Liver (tissue), 9 donors: ENCODE data around the gene CARMIL1. TPM values are rescaled to one million over a fixed set of nuclear protein-coding genes. Genes with fewer than 3 reads are reported as not detected.

Experiments used
- DNase-seq: peaks from one replicate; pipeline ENCODE4 v3.0.0-alpha.2; 2017; ENCODE audit warnings: low spot score
- H3K27ac ChIP-seq, 2 donors: one replicate each; pipeline ENCODE4 v1.7.0; 2013; ENCODE audit warnings: inconsistent platforms in 2 of 2, low read length in 2 of 2, control low read depth in 1 of 2, low read depth in 1 of 2, mild to moderate bottlenecking in 1 of 2
- H3K27me3 ChIP-seq, 4 donors: one replicate each; pipeline versions ENCODE4 v1.6.1 to v1.7.0; 2013; ENCODE audit warnings: low read length in 3 of 4, inconsistent platforms in 1 of 4, mild to moderate bottlenecking in 1 of 4, moderate library complexity in 1 of 4; ENCODE audit not compliant: control insufficient read depth in 4 of 4, insufficient read depth in 4 of 4
- H3K36me3 ChIP-seq, 4 donors: one replicate each; pipeline versions ENCODE4 v1.6.1 to v1.7.0; 2013; ENCODE audit warnings: low read length in 3 of 4, mild to moderate bottlenecking in 3 of 4, low read depth in 1 of 4, moderate library complexity in 1 of 4; ENCODE audit not compliant: control insufficient read depth in 4 of 4, insufficient read depth in 3 of 4
- H3K4me1 ChIP-seq, 4 donors: one replicate each; pipeline versions ENCODE4 v1.6.1 to v1.7.0; 2013; ENCODE audit warnings: low read length in 3 of 4, mild to moderate bottlenecking in 3 of 4, moderate library complexity in 1 of 4; ENCODE audit not compliant: control insufficient read depth in 4 of 4, insufficient read depth in 4 of 4
- H3K4me3 ChIP-seq, 3 donors: one replicate each; pipeline versions ENCODE4 v1.6.1 to v1.7.0; 2013; ENCODE audit warnings: low read length in 3 of 3, control low read depth in 1 of 3, low read depth in 1 of 3, mild to moderate bottlenecking in 1 of 3
- H3K9ac ChIP-seq, 2 donors: one replicate each; pipeline ENCODE4 v1.7.0; 2013; ENCODE audit warnings: low read length in 2 of 2, mild to moderate bottlenecking in 2 of 2, moderate library complexity in 2 of 2, control low read depth in 1 of 2, low read depth in 1 of 2
- H3K9me3 ChIP-seq, 4 donors: one replicate each; pipeline versions ENCODE4 v1.6.1 to v1.7.0; 2013; ENCODE audit warnings: low read length in 3 of 4; ENCODE audit not compliant: control insufficient read depth in 4 of 4
- ATF3 ChIP-seq: IDR thresholded peaks from 2 replicates; pipeline ENCODE4 v1.6.1; 2016; ENCODE audit warnings: antibody characterized with exemption
- CTCF ChIP-seq: fragments of 150-350 bp; IDR thresholded peaks from 2 replicates; pipeline ENCODE4 v1.5.1; 2017; ENCODE audit warnings: improper control_type of control experiment, low read depth, low read length; ENCODE audit not compliant: missing input control
- EGR1 ChIP-seq, 2 donors: IDR thresholded peaks; 2 replicates each; pipeline ENCODE4 v1.6.1; 2016 to 2018; ENCODE audit warnings: antibody characterized with exemption in 2 of 2, low read depth in 2 of 2
- FOXA1 ChIP-seq: IDR thresholded peaks from 2 replicates; pipeline ENCODE4 v1.6.1; 2016; ENCODE audit warnings: antibody characterized with exemption
- FOXA2 ChIP-seq: IDR thresholded peaks from 2 replicates; pipeline ENCODE4 v1.6.1; 2016; ENCODE audit warnings: antibody characterized with exemption
- GABPA ChIP-seq, 2 donors: IDR thresholded peaks in 1 of 2; conservative IDR thresholded peaks in 1 of 2; 2 replicates each; pipeline ENCODE4 v1.6.1; 2016; ENCODE audit warnings: antibody characterized with exemption in 2 of 2, mild to moderate bottlenecking in 1 of 2, moderate library complexity in 1 of 2
- HNF4G ChIP-seq: IDR thresholded peaks from 2 replicates; pipeline ENCODE4 v1.6.1; 2016; ENCODE audit warnings: antibody characterized with exemption
- JUND ChIP-seq, 2 donors: IDR thresholded peaks; 2 replicates each; pipeline ENCODE4 v1.6.1; 2016; ENCODE audit warnings: antibody characterized with exemption in 2 of 2
- MAX ChIP-seq: IDR thresholded peaks from 2 replicates; pipeline ENCODE4 v1.6.1; 2016; ENCODE audit warnings: antibody characterized with exemption
- NR2F2 ChIP-seq: IDR thresholded peaks from 2 replicates; pipeline ENCODE4 v1.6.1; 2016; ENCODE audit warnings: antibody characterized with exemption
- RAD21 ChIP-seq, 2 donors: IDR thresholded peaks; 2 replicates each; pipeline ENCODE4 v1.6.1; 2016; ENCODE audit warnings: antibody characterized with exemption in 2 of 2, mild to moderate bottlenecking in 2 of 2
- RXRA ChIP-seq, 2 donors: IDR thresholded peaks; 2 replicates each; pipeline ENCODE4 v1.6.1; 2017 to 2018; ENCODE audit warnings: antibody characterized with exemption in 2 of 2, mild to moderate bottlenecking in 1 of 2
- SP1 ChIP-seq: IDR thresholded peaks from 2 replicates; pipeline ENCODE4 v1.6.1; 2018; ENCODE audit warnings: antibody characterized with exemption, mild to moderate bottlenecking
- TAF1 ChIP-seq: conservative IDR thresholded peaks from 2 replicates; pipeline ENCODE4 v1.6.1; 2016; ENCODE audit warnings: antibody characterized with exemption, mild to moderate bottlenecking
- YY1 ChIP-seq: IDR thresholded peaks from 2 replicates; pipeline ENCODE4 v1.6.1; 2016; ENCODE audit warnings: antibody characterized with exemption, mild to moderate bottlenecking
- WGBS: extraction: QIAGEN DNeasy Blood & Tissue Kit; methylation state at CpG from one replicate; pipeline ENCODE4 v1.1.7; 2013; 5-methylcytosine and 5-hydroxymethylcytosine counted together
- polyA plus RNA-seq, 2 donors: library from polyadenylated mRNA; stranded (reverse) in 1 of 2; unstranded in 1 of 2; fragments of 200-250 nt in 1 of 2; fragments of >200 nt in 1 of 2; fragmentation: Nextera tagmentation in 1 of 2; extraction: Ambion mirVana in 1 of 2; gene quantifications; one replicate each; pipeline versions ENCODE4 v1.2.1 to v1.2.3, GENCODE V29; 2013 to 2015
- total RNA-seq, 2 donors: library from RNA; depleted of rRNA; stranded (reverse); fragments of >200 nt; gene quantifications; one replicate each; pipeline ENCODE4 v1.2.3, GENCODE V29; 2014
- donor health status: healthy.
- donor health status: healthy.
- donor health status: healthy.
- donor health status: healthy.
- donor health status: healthy.

Gene CARMIL1
- total and polyA plus RNA-seq, 4 donors = 1.4 to 9.5 (median 3.5) TPM

- TF ChIP-seq CTCF = no peak
- TF ChIP-seq FOXA1 = no peak
Measured at GRCh38 chr6:25477006-25477590, 197.9 kb downstream of the CARMIL1 start (continued).

GRCh38 chr6:25478973-25479372 is 199.8 kb downstream of the CARMIL1 start:
- Histone ChIP-seq H3K36me3 (no peaks in the 10 kb centered on the region), H3K27me3 (no peaks in the 10 kb centered on the region), H3K27ac (no peak overlapping the region), H3K9ac (no peak overlapping the region), H3K9me3 (no peaks in the 10 kb centered on the region), H3K4me3 (no peak overlapping the region), H3K4me1 (no peaks in the 10 kb centered on the region)
- TF ChIP-seq FOXA2 = no peak
- TF ChIP-seq ATF3 = no peak
- TF ChIP-seq HNF4G = no peak
- TF ChIP-seq FOXA1 = no peak
- no peak for TF ChIP-seq RAD21 (IDR thresholded peaks at IDR 0.05)
- DNase-seq = no peak
- WGBS = 69% methylated on average over 1 of the region's 1 CpG

GRCh38 chr6:25481267-25481666 is 202.1 kb downstream of the CARMIL1 start:
- H3K27me3 ChIP-seq = no peaks in the 10 kb centered on the region
- H3K4me1 ChIP-seq = no peaks in the 10 kb centered on the region
- no peak overlapping the region for H3K27ac ChIP-seq
- TF ChIP-seq FOXA1 (no peak), NR2F2 (no peak), TAF1 (no peak), RAD21 (IDR thresholded peaks at IDR 0.05) (no peak), YY1 (no peak), SP1 (no peak), JUND (IDR thresholded peaks at IDR 0.05) (no peak), RXRA (IDR thresholded peaks at IDR 0.05) (no peak), EGR1 (IDR thresholded peaks at IDR 0.05; ENCODE audit: low read depth in 2 of 2) (no peak), CTCF (no peak), ATF3 (no peak), MAX (no peak), GABPA (IDR thresholded peaks at IDR 0.05 in 1 of 2, conservative IDR thresholded peaks at IDR 0.05 in 1 of 2) (no peak)
- no peaks in the 10 kb centered on the region for H3K9me3 ChIP-seq
- no peak for DNase-seq
- H3K36me3 ChIP-seq = no peaks in the 10 kb centered on the region
- no peak overlapping the region for H3K9ac ChIP-seq
- 87% methylated on average over 1 of the region's 1 CpG for WGBS
- H3K4me3 ChIP-seq = no peak overlapping the region
